ENCODE data around the gene ZBTB40.

ZBTB40 gene

DNA sequence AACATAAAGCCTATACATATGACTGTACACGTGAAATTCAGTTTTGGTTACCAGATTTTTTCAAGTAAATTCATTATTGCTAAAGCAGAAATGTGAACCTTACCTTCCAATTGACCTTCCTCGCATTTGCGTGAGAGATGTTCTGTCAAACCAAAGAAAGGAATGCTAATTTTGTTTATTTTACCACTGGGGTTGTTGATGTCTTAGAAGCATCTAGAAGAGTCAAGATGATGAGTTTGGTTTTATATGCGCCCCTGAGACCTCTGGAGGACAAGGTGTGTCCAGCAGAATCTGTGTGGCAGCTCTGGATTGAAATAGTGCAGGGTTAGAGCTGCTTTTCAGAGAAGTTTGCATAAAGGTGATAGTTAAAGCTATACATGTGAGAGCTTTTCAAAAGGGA is 48.4 kb downstream of the ZBTB40 start:
- no peak for DNase-seq (ENCODE audit: low read depth in 1 of 2, low spot score in 1 of 2)

DNA sequence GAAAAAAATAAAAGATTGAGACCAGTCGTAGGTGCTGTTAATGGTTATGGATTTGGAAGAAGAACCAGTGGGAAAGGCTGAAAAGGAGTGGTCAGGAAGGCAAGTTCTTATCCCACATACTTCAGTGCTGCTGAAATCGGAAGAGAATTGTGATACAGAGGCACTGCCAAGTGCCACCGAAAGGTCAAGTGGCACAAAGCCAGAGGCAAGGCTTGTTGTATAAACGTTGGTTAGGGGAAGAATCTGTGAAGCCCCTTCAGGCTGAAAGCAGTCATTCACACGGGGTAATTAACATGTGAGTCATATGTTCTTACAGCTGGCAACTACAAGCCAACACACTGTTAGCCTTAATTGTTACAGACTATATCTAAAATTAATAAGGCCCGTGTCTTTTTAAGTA is 48.8 kb downstream of the ZBTB40 start:
- no peak for DNase-seq (ENCODE audit: low read depth in 1 of 2, low spot score in 1 of 2)

- no peak for DNase-seq (ENCODE audit: low read depth in 1 of 2, low spot score in 1 of 2)
These were observed 50.6 kb downstream of the ZBTB40 start for GRCh38 chr1:22502202-22502601.

DNA sequence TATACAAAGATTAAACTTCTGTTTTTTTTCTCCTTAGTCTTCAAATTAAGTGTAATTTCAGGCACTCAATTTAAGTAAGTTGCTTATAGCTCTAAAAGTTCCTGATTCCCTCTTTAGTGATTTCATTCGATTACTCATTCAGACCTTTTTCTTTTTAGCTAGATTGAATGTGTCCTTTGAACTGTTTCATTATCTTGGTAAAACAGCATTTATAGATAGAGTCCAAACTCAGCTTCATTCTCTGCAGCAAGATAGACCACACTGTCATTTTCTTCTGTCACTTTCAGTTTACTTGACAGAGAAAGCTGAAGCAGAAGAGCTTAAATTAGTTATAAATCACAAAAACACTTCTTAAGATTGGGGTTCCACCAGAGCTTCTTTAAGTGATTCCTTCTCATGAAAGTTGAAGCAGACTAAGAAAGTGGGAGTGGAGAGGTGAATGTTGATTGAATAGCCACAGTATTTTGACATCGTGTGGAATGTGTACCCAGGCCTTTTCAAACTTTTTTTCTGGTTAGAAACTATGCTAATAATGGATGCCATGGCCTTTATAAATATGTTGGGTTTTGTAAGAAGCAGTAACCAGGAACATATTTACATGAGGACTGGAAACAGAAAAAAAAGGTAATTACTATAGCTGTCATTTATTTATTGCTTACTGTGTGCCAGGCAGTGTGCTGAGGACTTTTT is 52.2 kb downstream of the ZBTB40 start:
- no peak for DNase-seq (ENCODE audit: low read depth in 1 of 2, low spot score in 1 of 2)

- DNase-seq (ENCODE audit: low read depth in 1 of 2, low spot score in 1 of 2) = no peak
These were observed 54.6 kb downstream of the ZBTB40 start for GRCh38 chr1:22506130-22506692.

GRCh38 chr1:22507587-22507986 is 55.9 kb downstream of the ZBTB40 start:
- no peak for DNase-seq (ENCODE audit: low read depth in 1 of 2, low spot score in 1 of 2)

- DNase-seq (ENCODE audit: low read depth in 1 of 2, low spot score in 1 of 2) = no peak
These were observed 56.7 kb downstream of the ZBTB40 start for GRCh38 chr1:22508329-22508728.

DNA sequence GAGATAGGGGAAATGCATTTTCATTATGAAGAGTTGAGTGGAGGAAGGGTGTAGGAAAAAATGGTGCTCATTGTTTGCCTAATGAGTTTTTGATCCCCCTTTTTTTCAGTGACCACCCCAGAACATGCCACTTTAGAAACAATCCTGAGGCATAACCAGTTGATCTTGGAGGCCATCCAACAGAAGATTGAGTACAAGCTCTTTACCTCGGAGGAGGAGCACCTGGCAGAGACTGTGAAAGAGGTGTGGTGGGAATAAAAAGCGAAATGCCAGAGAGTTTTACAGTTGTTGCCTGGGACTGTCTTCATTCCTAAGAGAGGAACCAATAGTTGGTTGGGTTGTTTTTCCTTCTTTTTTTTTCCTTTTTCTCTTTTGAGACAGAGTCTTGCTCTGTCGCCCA is 57.3 kb downstream of the ZBTB40 start:
- DNase-seq (ENCODE audit: low read depth in 1 of 2, low spot score in 1 of 2) = no peak

DNA sequence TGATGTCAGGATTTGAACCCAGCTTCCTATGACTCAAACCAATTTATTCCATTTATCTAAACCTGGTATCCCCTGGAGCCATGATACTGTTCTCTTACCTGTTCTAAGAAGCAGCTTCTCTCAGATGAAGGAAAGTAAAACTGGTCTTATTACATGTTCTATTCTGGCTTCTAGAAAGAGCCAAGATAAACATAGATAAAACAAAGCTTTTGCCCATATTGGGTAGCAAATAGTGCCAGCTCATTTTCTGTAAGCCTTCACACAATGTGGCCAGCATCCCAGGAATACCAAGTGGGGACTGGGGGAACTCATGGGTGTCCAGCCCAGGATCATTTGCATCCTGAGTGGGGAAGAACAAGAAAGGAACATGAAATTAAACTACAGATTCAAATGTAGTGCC is 58.2 kb downstream of the ZBTB40 start:
- DNase-seq (ENCODE audit: low read depth in 1 of 2, low spot score in 1 of 2) = no peak

DNA sequence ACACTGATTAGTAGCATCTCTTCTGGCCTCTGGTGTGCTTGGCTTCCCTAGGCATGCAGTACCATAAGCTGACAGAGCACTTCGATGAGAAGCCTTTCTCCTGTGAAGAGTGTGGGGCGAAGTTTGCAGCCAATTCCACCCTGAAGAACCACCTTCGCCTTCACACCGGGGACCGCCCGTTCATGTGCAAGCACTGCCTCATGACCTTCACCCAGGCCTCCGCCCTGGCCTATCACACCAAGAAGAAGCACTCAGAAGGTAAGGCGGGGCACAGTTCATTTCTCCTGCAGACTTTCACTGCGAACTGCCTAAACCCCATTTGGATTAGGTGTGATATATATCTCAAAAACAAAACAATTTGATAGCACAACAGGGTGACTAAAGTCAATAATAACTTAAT is 61.2 kb downstream of the ZBTB40 start:
- no peak for DNase-seq (ENCODE audit: low read depth in 1 of 2, low spot score in 1 of 2)

DNA sequence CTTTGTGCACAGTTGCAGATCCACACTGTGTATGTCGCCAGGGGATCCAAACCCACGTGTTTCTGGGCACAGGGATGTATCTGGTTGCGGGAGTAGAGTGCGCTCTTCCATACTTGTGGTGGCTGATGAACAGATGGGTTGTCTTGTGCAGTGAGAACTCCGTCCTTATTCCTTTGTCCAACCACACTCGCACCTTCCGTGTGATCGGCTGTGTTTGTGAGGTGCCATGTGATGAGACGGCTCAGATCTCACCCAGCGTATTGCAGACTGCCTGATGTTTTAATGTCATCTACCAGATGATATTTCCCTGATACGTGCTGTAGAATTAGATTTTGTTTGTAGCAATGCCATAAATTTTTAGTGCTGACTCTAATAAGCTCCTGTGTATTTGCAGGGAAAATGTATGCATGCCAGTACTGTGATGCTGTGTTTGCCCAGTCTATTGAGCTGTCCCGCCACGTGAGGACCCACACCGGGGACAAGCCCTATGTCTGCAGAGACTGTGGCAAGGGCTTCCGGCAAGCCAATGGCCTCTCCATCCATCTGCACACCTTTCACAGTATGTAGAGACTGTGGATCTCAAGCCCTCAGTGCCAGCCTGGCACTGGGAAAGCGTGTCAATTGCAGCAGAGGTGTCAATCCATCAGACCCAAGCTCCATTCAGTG is 65.4 kb downstream of the ZBTB40 start:
- DNase-seq (ENCODE audit: low read depth in 1 of 2, low spot score in 1 of 2) = no peak

GRCh38 chr1:22517956-22518355 is 66.3 kb downstream of the ZBTB40 start:
- DNase-seq (ENCODE audit: low read depth in 1 of 2, low spot score in 1 of 2) = no peak

DNA sequence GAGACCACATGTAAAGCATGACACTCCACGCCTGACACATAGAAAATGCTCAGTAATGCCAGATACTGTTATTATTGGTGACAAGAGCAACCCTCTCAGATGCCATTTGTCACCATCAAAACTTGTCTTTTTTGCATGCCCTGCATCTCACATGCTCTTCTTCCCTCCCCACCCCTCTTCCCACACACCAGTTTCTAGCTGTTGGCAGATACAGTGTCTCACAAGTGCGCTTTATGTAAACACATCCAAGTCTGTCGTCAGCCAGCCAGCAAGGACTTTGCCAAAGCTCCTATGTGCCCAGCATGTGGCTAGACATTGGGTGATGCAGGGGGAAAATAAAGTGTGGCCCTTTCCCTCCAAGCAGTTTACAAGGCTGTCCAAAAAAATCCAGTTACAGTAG is 66.7 kb downstream of the ZBTB40 start:
- no peak for DNase-seq (ENCODE audit: low read depth in 1 of 2, low spot score in 1 of 2)

DNA sequence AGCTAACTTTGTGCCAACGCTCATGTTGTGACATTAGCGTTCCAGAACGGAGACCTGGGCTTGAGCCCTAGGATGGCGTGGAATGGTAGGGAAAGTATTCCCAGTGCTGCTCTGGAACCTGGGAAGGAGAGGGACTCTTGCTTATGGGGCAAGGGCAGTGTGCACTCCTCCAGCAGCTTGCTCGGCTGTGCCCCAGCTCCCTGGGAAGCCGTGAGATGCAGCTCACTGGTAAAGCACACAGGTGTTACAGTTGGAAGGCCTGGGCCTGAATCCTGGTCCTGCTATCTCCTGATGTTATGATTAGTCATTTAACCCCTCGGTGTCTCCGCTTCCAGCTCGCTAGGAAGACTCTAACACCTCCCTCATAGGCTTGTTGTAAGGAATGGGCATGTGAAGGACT is 69.2 kb downstream of the ZBTB40 start:
- DNase-seq (ENCODE audit: low read depth in 1 of 2, low spot score in 1 of 2) = no peak

DNA sequence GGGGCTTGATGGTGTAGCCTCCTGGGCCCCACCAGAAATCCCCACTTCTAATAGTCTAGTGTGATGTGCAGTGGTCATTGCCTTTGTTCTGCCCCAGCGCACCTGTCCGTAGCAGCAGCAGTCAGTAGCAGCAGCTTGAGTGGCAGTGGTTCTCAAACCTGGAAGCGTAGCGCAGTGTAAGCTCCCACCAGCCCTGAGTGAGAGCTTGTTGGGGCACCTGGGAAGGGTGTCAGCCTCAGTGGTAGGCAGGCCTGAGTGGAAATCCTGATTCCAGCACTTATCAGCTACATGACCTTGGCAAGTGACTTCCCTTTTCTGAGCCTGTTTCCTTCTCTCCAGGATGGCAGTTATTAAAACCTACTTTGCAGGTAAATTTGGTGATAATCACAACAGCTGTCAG is 70.0 kb downstream of the ZBTB40 start:
- no peak for DNase-seq (ENCODE audit: low read depth in 1 of 2, low spot score in 1 of 2)

GRCh38 chr1:22522221-22522743 is 70.6 kb downstream of the ZBTB40 start:
- no peak for DNase-seq (ENCODE audit: low read depth in 1 of 2, low spot score in 1 of 2)

GRCh38 chr1:22524481-22524880 is 72.8 kb downstream of the ZBTB40 start:
- no peak for DNase-seq (ENCODE audit: low read depth in 1 of 2, low spot score in 1 of 2)

- DNase-seq (ENCODE audit: low read depth in 1 of 2, low spot score in 1 of 2) = no peak
These were observed 73.6 kb downstream of the ZBTB40 start for GRCh38 chr1:22525211-22525610.

- DNase-seq (ENCODE audit: low read depth in 1 of 2, low spot score in 1 of 2) = no peak
These were observed 74.0 kb downstream of the ZBTB40 start for GRCh38 chr1:22525646-22526045.

GRCh38 chr1:22526098-22526497 is 74.4 kb downstream of the ZBTB40 start:
- DNase-seq (ENCODE audit: low read depth in 1 of 2, low spot score in 1 of 2) = no peak

GRCh38 chr1:22526677-22527076 is 75.0 kb downstream of the ZBTB40 start:
- no peak for DNase-seq (ENCODE audit: low read depth in 1 of 2, low spot score in 1 of 2)

GRCh38 chr1:22527122-22527521 is 75.5 kb downstream of the ZBTB40 start:
- no peak for DNase-seq (ENCODE audit: low read depth in 1 of 2, low spot score in 1 of 2)
